Astrocyte (in vitro differentiated cells and primary cell): Measurements from ENCODE around the gene THRAP3.

Experiments
- EZH2 ChIP-seq: IDR thresholded peaks from 2 replicates; pipeline ENCODE4 v1.6.1; 2012; ENCODE audit warnings: mild to moderate bottlenecking, low read length, inconsistent platforms; ENCODE audit not compliant: insufficient read depth
- TF ChIP-seq, protein P1 (sequence below): IDR thresholded peaks from 2 replicates; pipeline ENCODE4 v1.5.1; 2011; ENCODE audit warnings: low read depth, mild to moderate bottlenecking, inconsistent platforms, low read length, moderate library complexity; ENCODE audit not compliant: insufficient read depth

GRCh38 chr1:36179220-36179600 is 45.0 kb upstream of the THRAP3 start:
- TF ChIP-seq, protein P1, sequence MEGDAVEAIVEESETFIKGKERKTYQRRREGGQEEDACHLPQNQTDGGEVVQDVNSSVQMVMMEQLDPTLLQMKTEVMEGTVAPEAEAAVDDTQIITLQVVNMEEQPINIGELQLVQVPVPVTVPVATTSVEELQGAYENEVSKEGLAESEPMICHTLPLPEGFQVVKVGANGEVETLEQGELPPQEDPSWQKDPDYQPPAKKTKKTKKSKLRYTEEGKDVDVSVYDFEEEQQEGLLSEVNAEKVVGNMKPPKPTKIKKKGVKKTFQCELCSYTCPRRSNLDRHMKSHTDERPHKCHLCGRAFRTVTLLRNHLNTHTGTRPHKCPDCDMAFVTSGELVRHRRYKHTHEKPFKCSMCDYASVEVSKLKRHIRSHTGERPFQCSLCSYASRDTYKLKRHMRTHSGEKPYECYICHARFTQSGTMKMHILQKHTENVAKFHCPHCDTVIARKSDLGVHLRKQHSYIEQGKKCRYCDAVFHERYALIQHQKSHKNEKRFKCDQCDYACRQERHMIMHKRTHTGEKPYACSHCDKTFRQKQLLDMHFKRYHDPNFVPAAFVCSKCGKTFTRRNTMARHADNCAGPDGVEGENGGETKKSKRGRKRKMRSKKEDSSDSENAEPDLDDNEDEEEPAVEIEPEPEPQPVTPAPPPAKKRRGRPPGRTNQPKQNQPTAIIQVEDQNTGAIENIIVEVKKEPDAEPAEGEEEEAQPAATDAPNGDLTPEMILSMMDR: no peak
- TF ChIP-seq EZH2: no peak
